Stimulated activated CD8-positive, alpha-beta memory T cell treated with anti-CD3 and anti-CD28 coated beads, Interleukin-15, amount 100 ng/mL, for 4 hours (primary cell): ENCODE data around the gene APBA1.

Source experiments
- DNase-seq, 2 donors: peaks; one replicate each; pipeline ENCODE4 v3.0.0-alpha.2; 2020; ENCODE audit warnings: low read depth in 2 of 2

Gene APBA1

GRCh38 chr9:69579032-69579758 lies 93.0 kb downstream of the APBA1 start:
- no peak for DNase-seq

- no peak for DNase-seq
Measured at GRCh38 chr9:69578026-69578425, 94.1 kb downstream of the APBA1 start.

- DNase-seq = no peak
Measured at GRCh38 chr9:69577123-69577522, 95.0 kb downstream of the APBA1 start.

- no peak for DNase-seq
Measured at GRCh38 chr9:69574057-69574456, 98.1 kb downstream of the APBA1 start.

- no peak for DNase-seq
Measured at GRCh38 chr9:69573651-69574050, 98.5 kb downstream of the APBA1 start.

- DNase-seq = no peak
Measured at GRCh38 chr9:69572611-69573010, 99.6 kb downstream of the APBA1 start.

GRCh38 chr9:69571032-69571431 lies 101.1 kb downstream of the APBA1 start:
- no peak for DNase-seq

GRCh38 chr9:69569738-69570451 lies 102.3 kb downstream of the APBA1 start:
- DNase-seq = no peak

GRCh38 chr9:69564557-69564956 lies 107.6 kb downstream of the APBA1 start:
- no peak for DNase-seq

- no peak for DNase-seq
Measured at GRCh38 chr9:69559126-69559525, 113.0 kb downstream of the APBA1 start.

- DNase-seq = no peak
Measured at GRCh38 chr9:69556707-69557106, 115.5 kb downstream of the APBA1 start.

GRCh38 chr9:69555802-69556201 lies 116.4 kb downstream of the APBA1 start:
- DNase-seq = no peak

- no peak for DNase-seq
Measured at GRCh38 chr9:69554945-69555344, 117.2 kb downstream of the APBA1 start.

GRCh38 chr9:69549310-69550202 lies 122.6 kb downstream of the APBA1 start:
- DNase-seq = no peak

GRCh38 chr9:69548681-69549080 lies 123.5 kb downstream of the APBA1 start:
- no peak for DNase-seq

- DNase-seq = no peak
Measured at GRCh38 chr9:69546265-69546664, 125.9 kb downstream of the APBA1 start.

- no peak for DNase-seq
Measured at GRCh38 chr9:69542942-69543704, 129.0 kb downstream of the APBA1 start.

- no peak for DNase-seq
Measured at GRCh38 chr9:69542058-69542457, 130.1 kb downstream of the APBA1 start.

- DNase-seq = no peak
Measured at GRCh38 chr9:69535911-69536310, 136.3 kb downstream of the APBA1 start.

GRCh38 chr9:69535286-69535832 lies 136.8 kb downstream of the APBA1 start:
- DNase-seq = no peak

GRCh38 chr9:69532396-69532795 lies 139.8 kb downstream of the APBA1 start:
- DNase-seq = no peak
